Measurements from ENCODE around the gene FIP1L1. TPM values are rescaled to one million over a fixed set of nuclear protein-coding genes. Genes with fewer than 3 reads are reported as not detected.

The FIP1L1 gene
- total and polyA plus RNA-seq, 5 donors = 24.8 to 33.6 (median 30.8) TPM

GRCh38 chr4:53489279-53489889 lies 111.9 kb downstream of the FIP1L1 start:
- H3K9me3 ChIP-seq (ENCODE audit: control insufficient read depth, low read length) = no peaks in the 10 kb centered on the region

GRCh38 chr4:53490161-53490956 lies 112.9 kb downstream of the FIP1L1 start:
- 66% methylated on average over 6 of the region's 6 CpGs for WGBS
- no peak overlapping the region for H3K27ac ChIP-seq (ENCODE audit: low read length)

More at GRCh38 chr4:53489279-53489889, 111.9 kb downstream of the FIP1L1 start:
- Histone ChIP-seq H3K27ac (ENCODE audit: low read length) (no peak overlapping the region), H3K4me3 (ENCODE audit: low read length) (no peak overlapping the region), H3K27me3 (ENCODE audit: control insufficient read depth, insufficient read depth) (no peaks in the 10 kb centered on the region), H3K4me1 (ENCODE audit: control insufficient read depth, insufficient read depth, low read length) (no peaks in the 10 kb centered on the region)
- no peak for DNase-seq
- intact Hi-C loops (cut with DNase I) = no loop called here
- ATAC-seq = no peak

GRCh38 chr4:53490965-53491622 lies 113.7 kb downstream of the FIP1L1 start:
- DNase-seq = peak in 1 of 3 donors; percentile 56
- H3K9me3 ChIP-seq (ENCODE audit: control insufficient read depth, low read length) = no peaks in the 10 kb centered on the region
- ATAC-seq = peak; percentile 59 to 78
- WGBS = 42% methylated on average over 3 of the region's 3 CpGs
- no peak overlapping the region for H3K4me3 ChIP-seq (ENCODE audit: low read length)
- no peaks in the 10 kb centered on the region for H3K27me3 ChIP-seq (ENCODE audit: control insufficient read depth, insufficient read depth)
- H3K27ac ChIP-seq (ENCODE audit: low read length) = peak overlapping the region; percentile 33
- intact Hi-C loops (cut with DNase I) = loop anchor here in 2 of 4 donors (10.0 kb wide), 3 partner anchors 104 to 414 kb away; partner anchors contain the start of gene LNX1 (in 1 of the 2)
- no peaks in the 10 kb centered on the region for H3K4me1 ChIP-seq (ENCODE audit: control insufficient read depth, insufficient read depth, low read length)

More at GRCh38 chr4:53490161-53490956, 112.9 kb downstream of the FIP1L1 start:
- intact Hi-C loops (cut with DNase I) = loop anchor here in 2 of 4 donors (10.0 kb wide), 3 partner anchors 104 to 414 kb away; partner anchors contain the start of gene LNX1 (in 1 of the 2)
- Histone ChIP-seq H3K4me3 (ENCODE audit: low read length) (no peak overlapping the region), H3K9me3 (ENCODE audit: control insufficient read depth, low read length) (no peaks in the 10 kb centered on the region), H3K4me1 (ENCODE audit: control insufficient read depth, insufficient read depth, low read length) (no peaks in the 10 kb centered on the region), H3K27me3 (ENCODE audit: control insufficient read depth, insufficient read depth) (no peaks in the 10 kb centered on the region)
- ATAC-seq (no peak), DNase-seq (no peak)

GRCh38 chr4:53494851-53495250 lies 117.4 kb downstream of the FIP1L1 start:
- DNase-seq (no peak), ATAC-seq (no peak)
- no peak overlapping the region for H3K4me3 ChIP-seq (ENCODE audit: low read length)
- no peaks in the 10 kb centered on the region for H3K27me3 ChIP-seq (ENCODE audit: control insufficient read depth, insufficient read depth)
- no peaks in the 10 kb centered on the region for H3K9me3 ChIP-seq (ENCODE audit: control insufficient read depth, low read length)
- H3K27ac ChIP-seq (ENCODE audit: low read length) = no peak overlapping the region
- WGBS = 95% methylated on average over 6 of the region's 6 CpGs
- peaks cover under 1% of the 10 kb centered on the region for H3K4me1 ChIP-seq (ENCODE audit: control insufficient read depth, insufficient read depth, low read length)
- intact Hi-C loops (cut with DNase I) = loop anchor here in 2 of 4 donors (10.0 kb wide), 3 partner anchors 100 to 410 kb away; partner anchors contain the start of gene LNX1 (in 1 of the 2)

- ATAC-seq (peak; percentile 93 to 96), DNase-seq (peak; percentile 65 to 86 (median 71))
- peaks cover 2% of the 10 kb centered on the region for H3K4me1 ChIP-seq (ENCODE audit: control insufficient read depth, insufficient read depth, low read length)
- 59% methylated on average over 7 of the region's 7 CpGs for WGBS
- no peaks in the 10 kb centered on the region for H3K9me3 ChIP-seq (ENCODE audit: control insufficient read depth, low read length)
- intact Hi-C loops (cut with DNase I) = loop anchor here in 2 of 4 donors (10.0 kb wide), 3 partner anchors 97 to 407 kb away; partner anchors contain the start of gene LNX1 (in 1 of the 2)
- no peak overlapping the region for H3K4me3 ChIP-seq (ENCODE audit: low read length)
- H3K27me3 ChIP-seq (ENCODE audit: control insufficient read depth, insufficient read depth) = no peaks in the 10 kb centered on the region
- peak overlapping the region; percentile 65 for H3K27ac ChIP-seq (ENCODE audit: low read length)
These were observed 120.2 kb downstream of the FIP1L1 start for GRCh38 chr4:53497487-53498244.

GRCh38 chr4:53498706-53499105 lies 121.3 kb downstream of the FIP1L1 start:
- intact Hi-C loops (cut with DNase I) = loop anchor here in 2 of 4 donors (10.0 kb wide), 3 partner anchors 96 to 406 kb away; partner anchors contain the start of gene LNX1 (in 1 of the 2)

GRCh38 chr4:53499791-53500190 lies 122.3 kb downstream of the FIP1L1 start:
- H3K4me1 ChIP-seq (ENCODE audit: control insufficient read depth, insufficient read depth, low read length) = peaks cover 2% of the 10 kb centered on the region
- DNase-seq (no peak), ATAC-seq (no peak)
- no peak overlapping the region for H3K4me3 ChIP-seq (ENCODE audit: low read length)
- H3K27me3 ChIP-seq (ENCODE audit: control insufficient read depth, insufficient read depth) = no peaks in the 10 kb centered on the region
- intact Hi-C loops (cut with DNase I) = loop anchor here in 3 of 4 donors (10.0 kb wide), 4 partner anchors 95 to 735 kb away; partner anchors contain the start of gene LNX1 (in 1 of the 3)
- whole genome bisulfite sequencing = 98% methylated on average over 1 of the region's 1 CpG
- H3K9me3 ChIP-seq (ENCODE audit: control insufficient read depth, low read length) = no peaks in the 10 kb centered on the region
- H3K27ac ChIP-seq (ENCODE audit: low read length) = no peak overlapping the region

More at GRCh38 chr4:53498706-53499105, 121.3 kb downstream of the FIP1L1 start:
- Histone ChIP-seq H3K4me3 (ENCODE audit: low read length) (no peak overlapping the region), H3K27ac (ENCODE audit: low read length) (no peak overlapping the region), H3K4me1 (ENCODE audit: control insufficient read depth, insufficient read depth, low read length) (peaks cover 2% of the 10 kb centered on the region), H3K27me3 (ENCODE audit: control insufficient read depth, insufficient read depth) (no peaks in the 10 kb centered on the region), H3K9me3 (ENCODE audit: control insufficient read depth, low read length) (no peaks in the 10 kb centered on the region)
- DNase-seq (no peak), ATAC-seq (peak; percentile 22 to 59)
- WGBS = 82% methylated on average over 2 of the region's 2 CpGs

- Histone ChIP-seq H3K27me3 (ENCODE audit: control insufficient read depth, insufficient read depth) (no peaks in the 10 kb centered on the region), H3K4me1 (ENCODE audit: control insufficient read depth, insufficient read depth, low read length) (peaks cover 2% of the 10 kb centered on the region), H3K4me3 (ENCODE audit: low read length) (no peak overlapping the region), H3K9me3 (ENCODE audit: control insufficient read depth, low read length) (no peaks in the 10 kb centered on the region), H3K27ac (ENCODE audit: low read length) (no peak overlapping the region)
- ATAC-seq (no peak), DNase-seq (no peak)
- 95% methylated on average over 2 of the region's 2 CpGs for WGBS
- intact Hi-C loops (cut with DNase I) = loop anchor here in 1 of 4 donors (10.0 kb wide), 1 partner anchor 734 kb away; no protein-coding TSS in a partner anchor
These were observed 123.1 kb downstream of the FIP1L1 start for GRCh38 chr4:53500546-53500945.

- Histone ChIP-seq H3K9me3 (ENCODE audit: control insufficient read depth, low read length) (no peaks in the 10 kb centered on the region), H3K4me3 (ENCODE audit: low read length) (no peak overlapping the region), H3K27me3 (ENCODE audit: control insufficient read depth, insufficient read depth) (no peaks in the 10 kb centered on the region), H3K27ac (ENCODE audit: low read length) (no peak overlapping the region), H3K4me1 (ENCODE audit: control insufficient read depth, insufficient read depth, low read length) (peaks cover 2% of the 10 kb centered on the region)
- DNase-seq (no peak), ATAC-seq (no peak)
- 94% methylated on average over 4 of the region's 4 CpGs for WGBS
- intact Hi-C loops (cut with DNase I) = loop anchor here in 1 of 4 donors (10.0 kb wide), 1 partner anchor 733 kb away; no protein-coding TSS in a partner anchor
These were observed 124.1 kb downstream of the FIP1L1 start for GRCh38 chr4:53501561-53501960.

- Histone ChIP-seq H3K4me1 (ENCODE audit: control insufficient read depth, insufficient read depth, low read length) (peaks cover 2% of the 10 kb centered on the region), H3K9me3 (ENCODE audit: control insufficient read depth, low read length) (no peaks in the 10 kb centered on the region), H3K27ac (ENCODE audit: low read length) (no peak overlapping the region), H3K27me3 (ENCODE audit: control insufficient read depth, insufficient read depth) (no peaks in the 10 kb centered on the region), H3K4me3 (ENCODE audit: low read length) (no peak overlapping the region)
- WGBS = 74% methylated on average over 1 of the region's 1 CpG
- intact Hi-C loops (cut with DNase I) = loop anchor here in 1 of 4 donors (10.0 kb wide), 1 partner anchor 733 kb away; no protein-coding TSS in a partner anchor
- no peak for ATAC-seq
- no peak for DNase-seq
These were observed 124.7 kb downstream of the FIP1L1 start for GRCh38 chr4:53502094-53502493.
